ENCODE measurements around the gene STK32A.

DNA sequence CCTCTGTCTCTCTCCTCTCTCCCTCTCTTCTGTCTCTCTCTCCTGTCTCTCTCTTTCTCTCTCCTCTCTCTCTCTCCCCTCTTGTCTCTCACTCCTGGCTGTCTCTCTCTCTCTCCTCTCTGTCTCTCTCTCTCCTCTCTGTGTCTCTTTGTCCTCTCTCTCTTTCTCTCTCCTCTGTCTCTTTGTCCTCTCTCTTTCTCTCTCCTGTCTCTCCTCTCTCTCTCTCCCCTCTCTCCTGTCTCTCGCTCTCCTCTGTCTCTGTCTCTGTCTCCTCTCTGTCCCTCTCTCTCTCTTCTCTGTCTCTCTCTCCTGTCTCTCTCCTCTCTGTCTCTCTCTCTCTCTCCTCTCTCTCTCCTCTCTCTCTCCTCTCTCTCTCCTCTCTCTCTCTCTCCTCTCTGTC is 25.0 kb downstream of the STK32A start:
- no peak for TF ChIP-seq POLR2A (IDR thresholded peaks at IDR 0.05)
- TF ChIP-seq, protein P1, sequence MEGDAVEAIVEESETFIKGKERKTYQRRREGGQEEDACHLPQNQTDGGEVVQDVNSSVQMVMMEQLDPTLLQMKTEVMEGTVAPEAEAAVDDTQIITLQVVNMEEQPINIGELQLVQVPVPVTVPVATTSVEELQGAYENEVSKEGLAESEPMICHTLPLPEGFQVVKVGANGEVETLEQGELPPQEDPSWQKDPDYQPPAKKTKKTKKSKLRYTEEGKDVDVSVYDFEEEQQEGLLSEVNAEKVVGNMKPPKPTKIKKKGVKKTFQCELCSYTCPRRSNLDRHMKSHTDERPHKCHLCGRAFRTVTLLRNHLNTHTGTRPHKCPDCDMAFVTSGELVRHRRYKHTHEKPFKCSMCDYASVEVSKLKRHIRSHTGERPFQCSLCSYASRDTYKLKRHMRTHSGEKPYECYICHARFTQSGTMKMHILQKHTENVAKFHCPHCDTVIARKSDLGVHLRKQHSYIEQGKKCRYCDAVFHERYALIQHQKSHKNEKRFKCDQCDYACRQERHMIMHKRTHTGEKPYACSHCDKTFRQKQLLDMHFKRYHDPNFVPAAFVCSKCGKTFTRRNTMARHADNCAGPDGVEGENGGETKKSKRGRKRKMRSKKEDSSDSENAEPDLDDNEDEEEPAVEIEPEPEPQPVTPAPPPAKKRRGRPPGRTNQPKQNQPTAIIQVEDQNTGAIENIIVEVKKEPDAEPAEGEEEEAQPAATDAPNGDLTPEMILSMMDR (IDR thresholded peaks at IDR 0.05): no peak

Measured in tibial nerve (tissue), 3 donors.